ENCODE data around the gene CRACR2A. TPM values are rescaled to one million over a fixed set of nuclear protein-coding genes. Genes with fewer than 3 reads are reported as not detected.
A peak's percentile ranks its signal among the peaks of the same experiment; 100 is the strongest.

CRACR2A gene
- total and polyA plus RNA-seq, 2 of the 8 experiments (the other 6 are each of a cell fraction or from before 2014, with no cell fraction given), result 0.85 to 3.2 TPM

- no peak overlapping the region for H3K9ac ChIP-seq (replicated peaks in 1 of 4; ENCODE audit: extremely low read depth in 1 of 4, low read depth in 3 of 4, low read length in 3 of 4)
- no peak overlapping the region for H2BK12ac ChIP-seq (ENCODE audit: low read depth, low read length)
- no peak overlapping the region for H3K23ac ChIP-seq (ENCODE audit: insufficient read length)
- peaks cover 0 to 18% (median 2%) of the 10 kb centered on the region in 4 experiments; a peak in 3 of 7 replicates for H3K4me1 ChIP-seq (replicated peaks in 1 of 4; ENCODE audit: control insufficient read depth in 3 of 4, insufficient read depth in 4 of 4, low read length in 3 of 4)
- no peaks in the 10 kb centered on the region for H3K79me1 ChIP-seq (ENCODE audit: low read depth, low read length)
- H3K14ac ChIP-seq (ENCODE audit: insufficient read length), result no peak overlapping the region
- no peak overlapping the region for H2BK120ac ChIP-seq (replicated peaks; ENCODE audit: low read depth, low read length)
- H4K91ac ChIP-seq (replicated peaks; ENCODE audit: insufficient read length, low read length), result no peak overlapping the region
- H3K27ac ChIP-seq (ENCODE audit: low read depth, low read length), result no peak overlapping the region
- 44% methylated on average over 4 of the region's 4 CpGs; no CpG with 5 or more reads in 1 of the 2 experiments for WGBS, 2 experiments (ENCODE audit: extremely low coverage in 1 of 2, insufficient coverage in 1 of 2, insufficient read length in 1 of 2, insufficient replicate concordance in 2 of 2, low coverage in 1 of 2, low lambda C conversion rate in 2 of 2, missing lambda C conversion rate in 1 of 2)
- H3K18ac ChIP-seq (ENCODE audit: extremely low read depth, low read length), result 0 out of 2 replicates have a peak overlapping the region, but pooled peaks have one; percentile 41
- no peak overlapping the region for H2BK5ac ChIP-seq (ENCODE audit: low read depth, low read length)
- H3K79me2 ChIP-seq (ENCODE audit: control insufficient read depth in 1 of 2, insufficient read depth in 2 of 2, low read length in 2 of 2), result no peaks in the 10 kb centered on the region
- DNase-seq (ENCODE audit: low read depth in 1 of 2, low spot score in 2 of 2), result no peak
- H3K4ac ChIP-seq (replicated peaks; ENCODE audit: insufficient read length, low read depth, low read length), result no peak overlapping the region
- no peak overlapping the region for H3K4me3 ChIP-seq (ENCODE audit: extremely low read depth in 1 of 4, insufficient read depth in 2 of 4, low read depth in 3 of 4, low read length in 4 of 4)
- no peaks in the 10 kb centered on the region for H3K27me3 ChIP-seq (replicated peaks in 1 of 4; ENCODE audit: control insufficient read depth in 3 of 4, extremely low read depth in 1 of 4, insufficient read depth in 3 of 4, low read length in 3 of 4)
- no peak overlapping the region for H3K56ac ChIP-seq (replicated peaks; ENCODE audit: insufficient read length, low read depth, low read length)
- no peak overlapping the region for H2AFZ ChIP-seq (ENCODE audit: low read length)
- H2BK20ac ChIP-seq (ENCODE audit: low read length), result no peak overlapping the region
- H4K5ac ChIP-seq (ENCODE audit: insufficient read length, low read depth, low read length), result no peak overlapping the region
- no peak overlapping the region for H2AK5ac ChIP-seq (ENCODE audit: low read depth, low read length)
- no peaks in the 10 kb centered on the region for H4K20me1 ChIP-seq (replicated peaks in 1 of 2; ENCODE audit: control insufficient read depth in 1 of 2, insufficient read depth in 2 of 2, low read length in 2 of 2)
- H3K9me3 ChIP-seq (ENCODE audit: insufficient read depth in 2 of 2, low read depth in 1 of 2, low read length in 1 of 2), result no peaks in the 10 kb centered on the region
- H4K8ac ChIP-seq (ENCODE audit: extremely low read depth, insufficient read depth, low read length), result no peak overlapping the region
- no peak for FAIRE-seq
- ChIA-PET CTCF (ENCODE audit: partially characterized antibody) (no interaction called here), POLR2A (ENCODE audit: partially characterized antibody) (no interaction called here)
- no peak overlapping the region for H2BK15ac ChIP-seq (ENCODE audit: low read length)
- H3K23me2 ChIP-seq (ENCODE audit: low read depth, low read length), result no peaks in the 10 kb centered on the region; the same call in 1 of the 2 replicates
- no peak overlapping the region; a peak in 1 of 4 replicates for H3K4me2 ChIP-seq (ENCODE audit: insufficient read depth in 1 of 2, low read depth in 2 of 2, low read length in 2 of 2)
- no peaks in the 10 kb centered on the region for H3K36me3 ChIP-seq (ENCODE audit: control insufficient read depth in 2 of 4, insufficient read depth in 4 of 4, low read length in 3 of 4)
These were observed 20.0 kb downstream of the CRACR2A start for GRCh38 chr12:3732901-3733300.
